GM10847 (cell line): ENCODE data around the gene SATB2.

Source experiments
- POLR2A ChIP-seq: IDR thresholded peaks from 2 replicates; pipeline ENCODE4 v1.6.1; 2011; ENCODE audit not compliant: insufficient read length; ENCODE audit errors: extremely low read depth

Gene SATB2

GRCh38 chr2:199339891-199340605 is 117.7 kb downstream of the SATB2 start:
- TF ChIP-seq POLR2A, result no peak

DNA sequence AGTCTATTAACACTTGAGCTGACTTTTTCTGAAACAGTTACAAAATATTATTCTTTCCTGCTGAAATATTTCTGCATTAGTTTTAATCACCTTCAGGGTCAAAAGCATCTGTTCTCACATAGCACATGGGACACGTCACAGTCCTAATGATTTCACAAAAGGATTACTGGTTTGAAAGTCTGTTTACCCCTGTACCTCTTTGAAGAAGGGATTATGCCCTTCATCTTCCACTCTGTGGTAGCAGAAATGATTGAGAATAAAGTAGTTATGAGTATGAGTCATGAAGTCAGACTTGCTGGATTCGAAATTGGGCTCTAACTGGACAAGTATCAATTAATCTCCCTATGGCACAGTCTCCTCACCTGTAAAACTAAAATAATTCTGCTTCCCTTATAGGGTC is 121.2 kb downstream of the SATB2 start:
- TF ChIP-seq POLR2A, result no peak

GRCh38 chr2:199335502-199335901 is 122.2 kb downstream of the SATB2 start:
- TF ChIP-seq POLR2A, result no peak

DNA sequence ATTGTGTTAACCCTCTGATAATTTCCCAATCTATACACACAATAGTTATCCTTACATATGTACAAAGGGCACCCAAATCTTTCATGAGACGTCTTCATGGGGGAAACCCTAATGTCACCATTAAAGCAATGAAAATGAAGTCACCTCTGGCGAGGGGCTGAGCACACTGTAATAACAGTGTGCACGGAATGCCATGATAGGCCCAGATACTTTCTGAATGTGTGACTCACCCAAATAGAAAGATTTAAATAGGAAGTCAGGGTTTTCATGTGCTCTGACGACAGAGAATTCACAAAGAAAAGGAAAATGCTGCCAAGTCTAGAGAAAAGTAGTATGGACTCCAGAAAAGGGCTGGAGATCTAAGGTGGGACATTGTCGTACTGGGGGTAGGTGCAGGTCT is 128.3 kb downstream of the SATB2 start:
- TF ChIP-seq POLR2A, result no peak

- no peak for TF ChIP-seq POLR2A
Observed at GRCh38 chr2:199329031-199329430, 128.7 kb downstream of the SATB2 start.

DNA sequence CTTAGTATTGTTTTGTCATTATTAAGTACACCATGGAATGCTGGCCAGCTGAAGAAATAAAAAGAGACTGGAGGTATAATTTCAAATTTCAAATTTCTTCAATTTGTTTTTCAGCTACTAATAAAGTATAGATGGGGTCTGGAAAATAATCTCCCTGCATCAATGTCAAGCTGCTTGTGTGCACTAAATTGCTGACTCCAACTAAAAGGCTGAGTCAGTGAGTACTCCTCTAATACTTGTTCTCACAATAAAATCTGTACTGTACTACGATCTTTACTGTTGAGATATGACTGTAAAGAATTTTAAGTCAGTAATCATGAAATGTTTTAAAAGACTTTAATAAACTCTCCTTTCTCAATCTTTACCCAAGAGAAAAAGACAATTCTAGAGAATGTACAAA is 131.9 kb downstream of the SATB2 start:
- TF ChIP-seq POLR2A, result no peak

GRCh38 chr2:199322151-199322550 is 135.6 kb downstream of the SATB2 start:
- no peak for TF ChIP-seq POLR2A

DNA sequence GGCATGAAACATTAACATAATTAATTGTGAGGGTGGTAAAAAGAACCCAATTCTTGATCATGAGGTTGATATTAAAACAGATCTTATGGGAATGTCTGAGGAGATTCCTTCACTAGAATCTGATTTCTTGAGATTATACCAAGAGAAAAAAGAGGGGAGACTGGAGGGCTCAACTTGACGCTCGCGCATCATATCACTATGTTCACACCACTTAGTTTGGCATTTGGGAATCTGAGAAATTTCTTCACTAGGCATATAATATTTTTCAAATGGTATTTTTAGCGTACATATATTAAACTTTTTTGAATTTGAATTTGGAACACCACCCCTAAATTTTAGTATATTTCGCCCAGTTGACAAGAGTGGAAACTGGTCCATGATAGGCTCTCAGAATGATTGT is 140.1 kb downstream of the SATB2 start:
- no peak for TF ChIP-seq POLR2A

DNA sequence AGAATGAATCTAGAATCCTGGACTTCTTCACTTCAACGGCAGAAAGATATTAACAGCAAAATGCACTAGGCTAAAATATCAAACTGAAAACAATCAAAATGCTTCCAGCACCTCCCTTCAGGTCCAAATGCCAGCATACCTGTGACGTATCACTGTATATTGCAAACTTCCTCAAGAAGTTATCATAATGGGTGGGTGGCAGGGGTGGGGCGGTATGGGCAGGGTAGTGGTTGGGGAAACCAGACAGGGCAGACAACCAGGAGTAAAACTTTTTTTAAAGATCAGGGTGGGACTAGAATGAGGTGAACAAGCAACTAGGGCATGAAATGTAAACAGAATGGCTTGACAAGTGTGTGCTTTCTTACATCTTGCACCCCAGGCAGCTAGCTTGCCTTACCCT is 140.9 kb downstream of the SATB2 start:
- TF ChIP-seq POLR2A, result no peak

DNA sequence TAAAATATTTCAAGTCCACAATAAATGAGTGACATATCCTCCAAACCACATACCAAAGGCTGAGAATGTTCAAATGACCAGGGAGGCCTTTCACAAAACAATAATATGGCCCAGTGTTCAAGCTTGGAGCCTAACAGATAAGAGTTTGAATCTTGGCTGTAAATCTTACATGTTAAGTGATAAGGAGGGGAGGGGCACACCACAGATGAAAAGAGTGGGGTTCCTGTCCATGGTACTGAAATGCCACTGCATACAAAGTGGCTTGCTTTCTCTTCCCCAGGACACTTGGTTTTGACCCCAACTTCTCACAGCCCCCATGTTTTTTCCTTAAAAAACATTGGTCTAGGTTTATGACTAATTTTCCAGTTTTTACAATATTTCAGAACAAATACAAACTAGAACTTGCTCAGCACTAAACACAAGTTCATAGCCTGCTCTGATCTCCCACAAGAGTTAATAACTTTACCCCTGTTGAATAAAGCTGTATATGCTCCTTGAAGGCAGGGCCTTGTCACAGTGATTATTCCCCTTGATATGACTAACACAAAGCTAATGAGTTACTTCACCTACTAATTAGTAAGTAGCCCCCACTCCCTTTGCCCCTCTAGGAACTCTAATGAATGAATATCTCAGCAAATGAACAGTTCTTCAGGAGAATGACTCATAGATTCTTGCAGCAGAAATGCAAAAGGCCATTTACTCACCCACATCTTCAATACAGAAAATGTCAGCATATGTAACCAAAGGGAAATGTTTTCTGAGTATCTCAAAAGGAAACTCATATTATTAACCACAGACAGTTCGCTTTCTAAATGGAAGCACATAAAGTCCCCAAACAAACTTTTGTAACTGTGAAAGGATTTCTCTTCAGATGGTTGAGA is 142.2 kb downstream of the SATB2 start:
- no peak for TF ChIP-seq POLR2A

- TF ChIP-seq POLR2A, result no peak
Observed at GRCh38 chr2:199312931-199313330, 144.8 kb downstream of the SATB2 start.

DNA sequence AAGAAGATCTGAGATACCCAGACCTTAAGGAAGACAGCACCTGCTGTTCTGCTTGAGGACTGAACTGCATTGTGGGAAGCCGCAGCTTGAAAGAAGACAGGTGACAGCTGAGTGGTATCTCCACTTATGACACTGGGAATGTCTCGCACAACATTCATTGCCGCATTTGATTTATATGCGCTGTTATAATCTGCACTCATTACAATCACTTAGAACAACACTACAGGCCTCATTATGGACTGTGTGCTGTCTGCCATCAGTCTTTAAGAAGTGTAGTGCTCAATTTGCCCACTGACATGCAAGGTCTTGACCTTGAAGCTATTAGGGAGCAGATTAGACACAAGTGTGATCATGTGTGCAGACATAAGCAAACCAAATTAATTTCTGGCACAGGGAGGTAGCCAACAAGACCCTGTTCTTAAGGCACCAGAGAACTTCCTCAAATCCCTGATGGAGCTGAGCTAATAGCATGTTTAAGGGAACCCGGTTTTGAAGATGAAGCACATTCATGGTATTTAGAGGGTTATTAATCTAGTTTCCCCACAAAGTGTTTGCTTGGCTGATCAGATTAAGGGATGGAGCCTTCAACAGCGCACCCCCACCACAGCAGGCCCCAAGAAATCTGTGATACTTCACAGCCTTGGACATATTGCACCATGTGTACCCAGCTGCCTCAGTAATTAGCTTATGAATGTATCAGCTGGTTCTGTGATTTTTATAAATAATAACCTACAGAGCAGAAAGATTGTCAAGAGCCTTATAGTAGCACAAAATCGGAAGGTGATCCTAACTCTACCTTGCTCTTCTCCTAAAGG is 146.8 kb downstream of the SATB2 start:
- no peak for TF ChIP-seq POLR2A

DNA sequence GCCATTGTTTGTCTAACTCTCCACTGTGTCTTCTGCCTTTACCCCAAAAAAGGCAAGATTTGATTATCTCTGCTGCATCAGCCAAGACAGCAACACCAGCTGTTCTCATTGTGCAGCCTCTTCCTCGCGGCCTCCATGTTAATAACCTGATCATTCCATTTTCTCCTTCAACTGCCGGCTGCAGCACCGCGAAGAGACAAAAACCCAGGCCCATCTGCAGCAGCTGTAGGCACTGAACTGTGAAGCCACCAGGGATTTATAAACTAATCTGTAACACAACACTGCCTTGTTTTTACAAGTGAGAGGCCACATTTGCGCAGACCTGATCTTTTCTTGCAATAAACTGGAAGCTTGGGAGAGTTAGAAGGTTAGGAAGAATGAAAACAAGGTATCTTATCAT is 147.8 kb downstream of the SATB2 start:
- TF ChIP-seq POLR2A, result no peak

- TF ChIP-seq POLR2A, result no peak
Observed at GRCh38 chr2:199309411-199309810, 148.3 kb downstream of the SATB2 start.

GRCh38 chr2:199308567-199308966 is 149.2 kb downstream of the SATB2 start:
- no peak for TF ChIP-seq POLR2A

DNA sequence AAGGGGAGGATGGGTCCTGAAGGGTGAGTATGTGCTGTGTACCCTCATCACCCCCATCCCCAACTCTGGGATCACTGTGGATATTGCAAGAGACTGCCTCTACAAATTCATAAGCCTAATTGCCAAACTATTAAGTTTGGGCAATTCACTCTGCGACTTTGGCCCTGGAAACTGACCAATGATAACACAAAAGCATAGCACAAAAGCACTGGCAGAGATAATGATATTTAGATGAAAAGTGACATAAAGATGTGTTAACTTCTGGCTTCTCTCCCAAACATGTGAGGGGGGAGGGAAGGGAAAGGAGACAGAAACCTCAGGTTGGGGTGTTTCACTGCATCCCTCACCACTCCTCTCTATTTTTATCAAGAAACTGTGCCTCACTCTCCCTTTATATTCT is 150.3 kb downstream of the SATB2 start:
- TF ChIP-seq POLR2A, result no peak
